NCI-H2107 treated with DMSO at 0.1 percent for 48 hours (cell line): Measurements from ENCODE around the gene VIPR1.

Source experiments
- DNase-seq: peaks from one replicate; lab custom pipeline; 2025; ENCODE audit not compliant: unreplicated experiment; lab: John Stamatoyannopoulos, UW

The VIPR1 gene

GRCh38 chr3:42509111-42509510 lies 6.7 kb downstream of the VIPR1 start:
- DNase-seq, result no peak

- DNase-seq, result no peak
Measured at GRCh38 chr3:42510325-42510724, 7.9 kb downstream of the VIPR1 start.

- no peak for DNase-seq
Measured at GRCh38 chr3:42511201-42511600, 8.8 kb downstream of the VIPR1 start.

GRCh38 chr3:42511736-42512135 lies 9.3 kb downstream of the VIPR1 start:
- DNase-seq, result no peak

- no peak for DNase-seq
Measured at GRCh38 chr3:42513121-42513520, 10.7 kb downstream of the VIPR1 start.

GRCh38 chr3:42513521-42513920 lies 11.1 kb downstream of the VIPR1 start:
- DNase-seq, result no peak

GRCh38 chr3:42514876-42515275 lies 12.4 kb downstream of the VIPR1 start:
- DNase-seq, result no peak

- no peak for DNase-seq
Measured at GRCh38 chr3:42515391-42515916, 13.0 kb downstream of the VIPR1 start.

- no peak for DNase-seq
Measured at GRCh38 chr3:42515976-42516375, 13.5 kb downstream of the VIPR1 start.

- no peak for DNase-seq
Measured at GRCh38 chr3:42516443-42516842, 14.0 kb downstream of the VIPR1 start.

DNA sequence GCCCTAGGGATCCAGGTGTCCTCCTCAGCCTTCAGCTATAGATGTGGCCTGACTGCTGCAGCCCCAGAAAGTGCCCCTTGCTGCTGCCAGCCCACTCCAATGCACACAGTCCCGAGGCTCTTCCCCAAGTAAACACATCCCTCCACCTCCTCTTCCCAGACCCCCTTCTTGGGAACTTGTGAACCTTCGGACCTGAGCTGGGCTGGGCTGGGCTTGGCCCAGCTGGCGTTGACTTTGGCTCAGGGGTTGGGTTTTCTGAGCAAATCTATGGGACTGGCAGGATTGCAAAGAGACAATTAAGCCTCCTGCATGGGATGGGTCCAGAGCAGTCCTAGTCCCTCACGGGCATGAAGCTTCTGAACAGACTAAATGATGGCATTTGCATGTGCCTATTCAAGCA lies 14.7 kb downstream of the VIPR1 start:
- no peak for DNase-seq

DNA sequence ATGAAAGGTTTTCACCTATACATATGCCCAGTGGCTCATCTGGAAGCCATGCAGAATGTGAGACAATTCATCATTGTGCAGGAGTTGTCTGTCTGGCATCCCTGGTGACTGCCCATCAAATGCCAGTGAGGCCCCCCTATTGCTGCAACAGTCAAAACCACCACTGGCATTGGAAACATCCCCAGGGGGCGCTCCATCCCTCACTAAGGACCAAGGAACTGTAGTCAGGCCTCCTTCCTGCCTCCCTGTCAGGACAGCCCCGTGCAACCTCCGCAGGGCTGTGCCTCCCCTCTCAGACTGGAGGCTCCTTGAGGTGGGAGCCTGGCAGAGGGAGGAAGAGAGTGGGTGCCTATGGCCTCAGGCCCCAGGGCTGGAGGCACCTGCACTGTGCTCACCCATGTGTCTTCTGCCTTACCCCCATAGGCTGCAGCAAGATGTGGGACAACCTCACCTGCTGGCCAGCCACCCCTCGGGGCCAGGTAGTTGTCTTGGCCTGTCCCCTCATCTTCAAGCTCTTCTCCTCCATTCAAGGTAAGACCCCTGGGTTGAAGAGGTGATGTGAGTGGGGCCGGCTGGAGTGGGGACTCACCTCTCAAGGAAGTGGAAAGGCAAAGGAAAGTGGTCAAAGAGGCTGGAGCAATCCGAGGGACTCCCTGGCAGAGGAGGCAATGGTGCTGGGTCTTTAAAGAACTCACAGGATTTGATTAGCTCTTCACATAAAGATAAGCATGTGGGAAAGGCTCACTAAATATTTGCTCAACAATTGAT lies 16.5 kb downstream of the VIPR1 start:
- DNase-seq, result no peak

DNA sequence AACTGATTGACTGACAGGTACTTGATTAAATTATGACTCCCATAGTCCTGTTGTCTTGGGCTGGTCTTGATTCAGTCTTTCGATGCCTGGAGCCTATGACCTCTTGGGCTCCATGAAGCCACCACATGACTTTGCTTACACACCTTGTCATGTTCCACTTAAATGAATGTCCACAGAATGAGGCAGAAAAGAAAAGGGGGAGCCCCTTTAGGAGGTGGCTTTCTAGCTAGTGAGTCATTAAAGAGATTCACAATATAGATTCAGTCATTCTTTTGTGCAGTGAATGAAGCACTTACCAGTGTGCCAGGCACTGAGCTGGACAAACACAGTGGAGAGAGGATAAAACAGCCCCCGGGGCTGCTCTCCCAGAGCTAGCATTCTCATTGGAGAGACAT lies 17.1 kb downstream of the VIPR1 start:
- DNase-seq, result no peak

DNA sequence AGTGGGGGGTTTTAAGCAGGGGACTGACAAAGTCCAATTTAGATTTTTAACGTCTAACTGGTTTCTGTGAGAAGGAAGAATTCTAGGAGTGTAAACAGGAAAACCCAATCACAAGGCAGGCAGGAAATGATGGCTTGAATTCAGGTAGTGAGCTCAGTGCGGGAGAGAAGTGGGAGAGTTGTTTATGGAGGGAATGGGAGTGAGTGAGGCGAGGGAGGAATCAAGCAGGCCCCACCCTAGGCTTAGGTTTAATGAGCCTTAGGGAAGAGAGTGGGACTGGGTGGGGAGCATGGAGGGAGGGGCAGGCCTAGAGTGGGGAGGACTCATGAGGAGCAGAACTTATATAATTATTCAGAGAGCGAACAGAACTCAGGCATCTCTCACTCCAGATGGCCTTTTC lies 17.9 kb downstream of the VIPR1 start:
- no peak for DNase-seq

DNA sequence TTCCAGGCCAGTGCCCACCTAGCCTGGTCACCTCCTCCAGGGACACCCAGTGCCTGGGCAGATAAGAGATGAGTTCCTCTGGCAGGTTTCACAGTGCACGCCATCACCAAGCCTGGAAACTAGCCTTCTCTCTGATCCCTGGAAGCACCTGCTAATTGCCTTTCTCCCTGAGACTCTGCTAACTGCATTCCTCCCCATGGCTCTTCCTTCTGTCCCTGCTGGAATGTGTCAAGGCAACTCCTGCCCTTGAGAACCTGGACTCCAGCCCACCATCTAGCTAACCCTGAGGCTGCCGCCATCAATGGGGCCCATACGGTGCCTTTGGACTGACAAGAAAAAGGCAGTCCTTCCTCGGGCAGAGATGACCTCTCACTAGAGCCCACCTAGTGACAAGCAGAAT lies 18.5 kb downstream of the VIPR1 start:
- DNase-seq, result no peak

DNA sequence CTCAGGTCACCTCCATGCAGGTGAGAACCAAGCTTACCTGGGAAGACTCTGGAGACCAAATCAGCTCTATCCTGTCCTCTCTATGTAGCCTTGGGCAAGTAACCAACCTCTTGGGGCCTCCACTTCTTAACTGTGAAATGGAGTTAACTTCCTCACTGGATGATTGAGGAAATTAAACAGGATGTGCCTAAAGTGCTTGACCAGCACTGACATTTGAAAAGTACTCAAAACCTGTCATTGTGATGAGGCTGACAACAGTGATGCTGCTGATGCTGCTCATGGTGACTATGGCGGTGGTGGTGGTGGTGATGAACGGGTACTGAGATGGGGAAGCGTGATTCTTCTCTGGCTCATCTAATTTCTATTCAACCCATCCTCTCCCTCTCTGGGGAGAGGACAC lies 22.3 kb downstream of the VIPR1 start:
- DNase-seq, result no peak

DNA sequence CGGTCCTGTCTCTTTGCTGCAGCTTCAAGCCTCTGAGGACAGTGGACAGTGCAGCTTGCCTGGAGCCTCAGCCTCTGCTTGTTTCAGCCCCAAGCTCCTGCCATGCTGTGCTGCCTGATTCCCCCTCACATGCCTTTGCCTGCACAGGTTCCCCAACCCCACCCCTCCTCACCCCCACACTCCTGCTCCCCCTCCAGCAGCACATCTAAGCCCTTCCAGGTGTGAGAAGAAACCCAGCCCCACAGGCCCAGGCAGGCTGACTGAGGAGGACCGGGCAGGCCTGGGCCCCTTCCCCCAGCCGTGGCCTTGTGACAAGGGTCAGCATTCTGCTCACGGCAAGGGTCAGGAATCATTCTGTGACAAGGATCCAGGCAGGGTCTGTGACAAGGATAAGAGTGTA lies 22.8 kb downstream of the VIPR1 start:
- DNase-seq, result no peak

- no peak for DNase-seq
Measured at GRCh38 chr3:42525736-42526345, 23.4 kb downstream of the VIPR1 start.

DNA sequence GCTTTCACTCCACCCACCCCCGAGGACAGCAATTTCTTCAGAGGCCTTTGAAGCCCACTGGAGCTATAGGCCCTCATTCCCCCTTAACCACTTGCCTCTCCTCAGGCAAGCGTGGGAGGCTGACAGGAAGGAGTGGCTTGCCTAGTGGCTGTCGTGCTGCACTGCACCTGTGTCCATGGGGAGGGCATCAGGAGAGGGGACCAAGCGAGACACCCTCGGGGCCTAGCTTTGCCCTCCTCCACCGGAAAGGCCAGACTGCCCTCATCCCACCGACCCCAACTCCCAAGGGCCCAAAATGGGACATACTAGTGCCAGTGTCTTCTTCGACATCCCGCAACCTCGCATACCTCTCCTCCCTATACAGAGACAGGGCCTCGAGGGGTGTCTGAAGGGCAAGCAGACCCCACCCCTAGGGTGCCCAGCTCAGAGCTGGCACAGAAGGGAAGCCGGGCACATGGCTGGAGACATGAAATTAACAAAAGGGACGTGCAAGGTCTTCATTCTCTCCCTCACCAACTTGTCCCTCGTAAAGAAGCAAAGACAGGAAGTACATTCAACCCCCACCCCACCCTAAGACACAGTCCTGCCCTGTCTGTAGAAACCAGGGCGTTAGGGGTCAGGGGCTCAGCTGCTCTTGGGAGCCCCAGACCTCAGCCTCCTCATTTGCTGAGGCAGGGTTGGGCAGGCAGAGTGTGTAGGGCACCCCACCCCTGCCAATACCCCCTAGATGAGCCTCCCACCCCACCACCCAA lies 24.3 kb downstream of the VIPR1 start:
- no peak for DNase-seq

GRCh38 chr3:42527368-42527917 lies 25.0 kb downstream of the VIPR1 start:
- no peak for DNase-seq

DNA sequence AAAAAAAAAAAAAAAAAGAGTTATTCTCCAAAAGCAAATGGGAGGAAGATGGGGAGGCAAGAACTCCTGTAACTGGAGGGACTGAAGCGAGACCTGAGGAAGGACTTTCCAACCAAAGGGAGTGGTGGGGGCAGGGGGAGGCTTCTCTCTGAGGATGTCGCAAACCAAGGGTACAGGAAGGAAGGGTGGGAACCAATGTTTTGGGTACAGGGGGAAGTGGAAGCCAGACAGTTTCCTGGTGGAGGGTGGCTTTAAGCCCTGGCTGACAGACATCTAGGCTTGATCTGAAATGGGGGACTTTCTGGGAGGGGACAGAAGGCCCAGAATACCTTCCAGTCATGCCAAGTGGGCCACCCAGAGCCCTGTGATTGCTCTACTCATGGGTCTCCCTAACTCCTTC lies 27.0 kb downstream of the VIPR1 start:
- DNase-seq, result no peak

GRCh38 chr3:42530073-42530472 lies 27.6 kb downstream of the VIPR1 start:
- no peak for DNase-seq
